Heart right ventricle (tissue), 16 donors: ENCODE measurements around the gene SSBP3. TPM values are rescaled to one million over a fixed set of nuclear protein-coding genes. Genes with fewer than 3 reads are reported as not detected.

Experiments used
- ATAC-seq, 8 donors: fragments of 200-7000 bp; cut with Tn5 transposase; one replicate each; pipeline ENCODE4 v1.9.1; 2020; ENCODE audit warnings: mild to moderate bottlenecking in 8 of 8, moderate library complexity in 8 of 8, moderate number of reproducible peaks in 1 of 8
- DNase-seq, 2 donors: peaks; one replicate each; pipeline ENCODE4 v3.0.0-alpha.2; 2020
- H3K27ac ChIP-seq, 10 donors: fragments of 200-600 bp; sonication (generic) in 2 of 10; one replicate each; pipeline versions ENCODE4 v1.5.0 to v1.8.0; 2020 to 2022; ENCODE audit warnings: mild to moderate bottlenecking in 3 of 10
- H3K27me3 ChIP-seq, 7 donors: fragments of 200-600 bp; one replicate each; pipeline ENCODE4 v1.8.0; 2021 to 2022; ENCODE audit warnings: mild to moderate bottlenecking in 2 of 7
- H3K36me3 ChIP-seq, 9 donors: fragments of 200-600 bp; sonication (generic) in 1 of 9; one replicate each; pipeline versions ENCODE4 v1.5.0 to v1.8.0; 2020 to 2022; ENCODE audit warnings: mild to moderate bottlenecking in 2 of 9
- H3K4me1 ChIP-seq, 9 donors: fragments of 200-600 bp; sonication (generic) in 1 of 9; one replicate each; pipeline versions ENCODE4 v1.5.0 to v1.8.0; 2020 to 2022; ENCODE audit warnings: mild to moderate bottlenecking in 4 of 9
- H3K4me3 ChIP-seq, 10 donors: fragments of 200-600 bp; sonication (generic) in 2 of 10; one replicate each; pipeline versions ENCODE4 v1.5.0 to v1.8.0; 2020 to 2022; ENCODE audit warnings: mild to moderate bottlenecking in 7 of 10, moderate library complexity in 2 of 10
- H3K9me3 ChIP-seq, 11 donors: fragments of 200-600 bp in 10 of 11; sonication (generic) in 2 of 11; one replicate each; pipeline versions ENCODE4 v1.5.0 to v1.8.0; 2013 to 2022; ENCODE audit warnings: mild to moderate bottlenecking in 2 of 11, control low read depth in 1 of 11, moderate library complexity in 1 of 11
- CTCF ChIP-seq, 9 donors: fragments of 200-600 bp; sonication (generic) in 2 of 9; IDR thresholded peaks; one replicate each; pipeline versions ENCODE4 v1.5.0 to v1.8.0; 2021 to 2022; ENCODE audit warnings: antibody characterized with exemption in 9 of 9, mild to moderate bottlenecking in 5 of 9, moderate library complexity in 1 of 9
- WGBS, 2 donors: extraction: QIAGEN DNeasy Blood & Tissue Kit; methylation state at CpG; one replicate each; pipeline ENCODE4 v1.1.7; 2013; ENCODE audit warnings: inconsistent platforms in 1 of 2; 5-methylcytosine and 5-hydroxymethylcytosine counted together
- intact Hi-C, 10 donors: fragments of 100-400 bp; cut with DNase I; formaldehyde crosslinking; loops; one replicate each; pipeline versions ENCODE4 v1.11.1 to v1.14.2; 2022
- polyA plus RNA-seq, 2 donors: library from polyadenylated mRNA; stranded (reverse); fragments of 200-250 nt; gene quantifications; one replicate each; pipeline ENCODE4 v1.2.3, GENCODE V29; 2013
- total RNA-seq, 10 donors: library from RNA; stranded (reverse); fragmentation: NEBNext Ultra II Directional in 3 of 10; extraction: Animal tissue kit (Norgen Biotek cat#: 25700) in 3 of 10; gene quantifications; one replicate each; pipeline versions ENCODE4 v1.2.1 to v1.2.4, GENCODE V29; 2021 to 2023
- donor health status: Arrhythmogenic right ventricular cardiomyopathy.
- donor health status: ischemic (EF 13 %, LVEDD 7.1; RV severe dilation, severe dysfunction).
- donor health status: healthy with polysubstance abuse.
- donor health status: DM: no; HTN: yes; CAD: no.
- donor health status: DM: no; HTN: no; CAD: no.
- donor health status: ischemic (EF 25% LVEDD 6.9; RV normal size, moderate dysfunction).
- donor health status: ischemic (EF 25% LVEDD 5.7; RV mildly dilated, moderate dysfunction).
- donor health status: healthy.
- donor health status: DM: yes; HTN: yes; CAD: no.
- donor health status: Ischemic cardiomyopathy.
- donor health status: ischemic (EF 35%, LVEDD 5.7; RV mildly dilated, moderate dysfunction).
- donor health status: nonischemic (EF 11% LVEDD 7.7; RV severe dilation, severe dysfunction).
- donor health status: DM: yes; HTN: yes; CAD: no.
- donor health status: PGD.
- donor health status: ischemic (EF 29% LVEDD 5.4; RV normal size, mild dysfunction).
- donor health status: nonischemic (EF 23%, LVEDD 6.1; RV moderate dilation, normal function).

Gene SSBP3
- total and polyA plus RNA-seq, 12 donors: 17.6 to 71.9 (median 52.8) TPM

GRCh38 chr1:54375298-54375697, 30.9 kb downstream of the SSBP3 start:
- no peak for DNase-seq
- no peak for ATAC-seq
- Histone ChIP-seq H3K4me3 (no peak overlapping the region), H3K27me3 (no peaks in the 10 kb centered on the region), H3K36me3 (peaks cover 0 to under 1% (median 0%) of the 10 kb centered on the region in 9 donors), H3K4me1 (peaks cover 37 to 100% (median 89%) of the 10 kb centered on the region in 9 donors), H3K27ac (peak overlapping the region in 8 of 10 donors; percentile 63 to 82 (median 70)), H3K9me3 (no peaks in the 10 kb centered on the region)
- intact Hi-C loops: no loop called here
- 77 to 93% methylated on average over 3 of the region's 3 CpGs for WGBS, 2 donors
- no peak for TF ChIP-seq CTCF (IDR thresholded peaks at IDR 0.05)

DNA sequence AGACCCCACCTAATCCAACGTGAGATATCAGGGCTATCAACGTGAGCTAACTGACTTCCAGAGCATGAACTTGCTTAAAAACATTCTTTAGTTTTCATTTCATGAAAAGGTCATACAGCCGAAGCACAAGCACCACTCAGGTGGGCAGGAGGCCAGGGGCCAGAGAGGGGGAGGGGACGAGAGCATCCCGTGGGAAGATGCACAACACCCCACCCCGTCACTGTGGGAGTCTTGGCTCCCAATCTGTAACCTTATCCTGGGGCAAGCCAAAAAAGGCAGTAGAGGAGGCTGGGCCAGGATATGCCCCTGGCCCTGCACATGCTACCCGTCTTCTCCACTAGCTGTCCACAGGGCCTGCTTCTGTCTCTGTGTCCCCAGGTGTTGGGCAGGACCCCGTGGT, 31.4 kb downstream of the SSBP3 start:
- intact Hi-C loops: no loop called here
- H3K27me3 ChIP-seq: no peaks in the 10 kb centered on the region
- WGBS, 2 donors: 32 to 45% methylated on average over 8 of the region's 8 CpGs
- no peak for TF ChIP-seq CTCF (IDR thresholded peaks at IDR 0.05)
- H3K4me1 ChIP-seq: peaks cover 37 to 100% (median 87%) of the 10 kb centered on the region in 9 donors
- ATAC-seq (peak in 3 of 8 donors; percentile 4 to 18 (median 15)), DNase-seq (no peak)
- peak overlapping the region in 3 of 10 donors; percentile 64 to 82 (median 69) for H3K27ac ChIP-seq
- H3K36me3 ChIP-seq: no peaks in the 10 kb centered on the region
- no peaks in the 10 kb centered on the region for H3K9me3 ChIP-seq
- no peak overlapping the region for H3K4me3 ChIP-seq

- no peak for TF ChIP-seq CTCF (IDR thresholded peaks at IDR 0.05)
- Histone ChIP-seq H3K4me3 (no peak overlapping the region), H3K27me3 (no peaks in the 10 kb centered on the region), H3K9me3 (no peaks in the 10 kb centered on the region), H3K27ac (no peak overlapping the region), H3K4me1 (peaks cover 34 to 83% (median 70%) of the 10 kb centered on the region in 9 donors), H3K36me3 (no peaks in the 10 kb centered on the region)
- DNase-seq (no peak), ATAC-seq (no peak)
- intact Hi-C loops: no loop called here
- WGBS, 2 donors: 77 to 84% methylated on average over 8 of the region's 8 CpGs
Measured at GRCh38 chr1:54372978-54373377, 33.2 kb downstream of the SSBP3 start.

DNA sequence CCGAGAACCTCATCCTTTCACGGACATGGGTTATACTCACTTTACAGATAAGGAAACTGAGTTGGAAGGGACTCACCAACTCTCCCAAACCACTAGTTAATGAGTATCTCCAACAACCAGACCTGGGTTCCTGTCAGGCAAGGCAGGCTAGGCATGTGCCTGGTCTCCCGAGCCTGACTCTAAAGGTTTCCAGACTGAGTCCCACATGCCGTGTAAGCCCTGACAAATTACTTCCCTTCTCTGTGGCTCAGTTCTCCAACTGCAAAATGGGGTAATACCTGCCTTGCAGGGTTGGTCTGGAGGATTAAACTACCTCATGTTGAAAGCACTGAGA, 34.3 kb downstream of the SSBP3 start:
- 49 to 53% methylated on average over 4 of the region's 4 CpGs for WGBS, 2 donors
- no peak for ATAC-seq
- H3K27ac ChIP-seq: no peak overlapping the region
- DNase-seq: no peak
- no peaks in the 10 kb centered on the region for H3K27me3 ChIP-seq
- TF ChIP-seq CTCF (IDR thresholded peaks at IDR 0.05): no peak
- intact Hi-C loops: no loop called here
- no peak overlapping the region for H3K4me3 ChIP-seq
- H3K9me3 ChIP-seq: no peaks in the 10 kb centered on the region
- peaks cover 0 to under 1% (median 0%) of the 10 kb centered on the region in 9 donors for H3K36me3 ChIP-seq
- peaks cover 34 to 79% (median 59%) of the 10 kb centered on the region in 9 donors for H3K4me1 ChIP-seq
